Neural cell (in vitro differentiated cells): Measurements from ENCODE around the gene CPNE2. TPM values are rescaled to one million over a fixed set of nuclear protein-coding genes. Genes with fewer than 3 reads are reported as not detected.
"Not testable (repeated sequence)": the region's sequence is repeated elsewhere in the genome, so short reads cannot be mapped to it uniquely, and the experiment has no call there.

Experiments used
- H2AFZ ChIP-seq: fragments of 200-600, 300-800 bp; sonication (generic), shearing (Covaris generic); 2 replicates; pipeline ENCODE4 v1.6.0; 2014; ENCODE audit warnings: low read depth, mild to moderate bottlenecking, antibody characterized with exemption, low read length, moderate library complexity
- H3F3A ChIP-seq: fragments of 200-600 bp; shearing (Covaris generic); 2 replicates; pipeline ENCODE4 v1.6.1; 2016; ENCODE audit warnings: mild to moderate bottlenecking, moderate library complexity, mixed read lengths, antibody characterized with exemption, low read length; ENCODE audit not compliant: insufficient read depth, poor library complexity, severe bottlenecking
- H3K27ac ChIP-seq: fragments of 200-600, 300-800 bp; sonication (generic), shearing (Covaris generic); 2 replicates; pipeline ENCODE4 v1.5.1; 2014; ENCODE audit warnings: mild to moderate bottlenecking, low read length, moderate library complexity
- H3K27me3 ChIP-seq: fragments of 300-800, 200-600 bp; sonication (generic), shearing (Covaris generic); 2 replicates; pipeline ENCODE4 v1.6.0; 2014; ENCODE audit warnings: mild to moderate bottlenecking, low read depth, low read length, moderate library complexity; ENCODE audit not compliant: insufficient read depth
- H3K36me3 ChIP-seq: fragments of 300-800, 200-600 bp; sonication (generic), shearing (Covaris generic); 2 replicates; pipeline ENCODE4 v1.5.1; 2014; ENCODE audit warnings: mild to moderate bottlenecking, antibody characterized with exemption, low read length, moderate library complexity; ENCODE audit not compliant: insufficient read depth
- H3K4me2 ChIP-seq: fragments of 300-800, 200-600 bp; sonication (generic), shearing (Covaris generic); 2 replicates; pipeline ENCODE4 v1.6.0; 2014; ENCODE audit warnings: mild to moderate bottlenecking, low read length
- H3K4me3 ChIP-seq: fragments of 300-800, 200-600 bp; sonication (generic), shearing (Covaris generic); 2 replicates; pipeline ENCODE4 v1.5.1; 2014; ENCODE audit warnings: mild to moderate bottlenecking, low read length, moderate library complexity
- H3K79me2 ChIP-seq: fragments of 200-600 bp; shearing (Covaris generic); replicated peaks from 2 replicates; pipeline ENCODE4 v1.6.0; 2014; ENCODE audit warnings: mild to moderate bottlenecking, low read length, moderate library complexity; ENCODE audit not compliant: insufficient read depth
- H3K9ac ChIP-seq: fragments of 300-800, 200-600 bp; sonication (generic), shearing (Covaris generic); 2 replicates; pipeline ENCODE4 v1.6.1; 2016; ENCODE audit warnings: mild to moderate bottlenecking, low read length, mixed read lengths
- H3K9me2 ChIP-seq: fragments of 200-600 bp; shearing (Covaris generic); 2 replicates; pipeline ENCODE4 v1.6.1; 2016; ENCODE audit warnings: mild to moderate bottlenecking, low read length, mixed read lengths; ENCODE audit not compliant: insufficient read depth
- H3K9me3 ChIP-seq: fragments of 200-600, 300-800 bp; sonication (generic), shearing (Covaris generic); 2 replicates; pipeline ENCODE4 v1.6.1; 2016; ENCODE audit warnings: mild to moderate bottlenecking, mixed run types, low read length, moderate library complexity, mixed read lengths
- H4K20me1 ChIP-seq: fragments of 200-600 bp; shearing (Covaris generic); 2 replicates; pipeline ENCODE4 v1.6.1; 2016; ENCODE audit warnings: mild to moderate bottlenecking, mixed run types; ENCODE audit not compliant: insufficient read depth
- EP300 ChIP-seq: fragments of 450-650 bp; conservative IDR thresholded peaks from 2 replicates; pipeline ENCODE4 v1.6.1; 2014; ENCODE audit warnings: antibody characterized with exemption, mild to moderate bottlenecking, moderate library complexity; ENCODE audit not compliant: poor library complexity, severe bottlenecking
- EZH2 ChIP-seq: fragments of 200-600, 300-800 bp; shearing (Covaris generic), sonication (generic); IDR thresholded peaks from 2 replicates; pipeline ENCODE4 v1.6.1; 2014; ENCODE audit warnings: antibody characterized with exemption, low read length, borderline replicate concordance, mild to moderate bottlenecking; ENCODE audit not compliant: insufficient read depth, poor library complexity, severe bottlenecking
- MXI1 ChIP-seq: fragments of 450-650 bp; conservative IDR thresholded peaks from 2 replicates; pipeline ENCODE4 v1.6.1; 2014; ENCODE audit warnings: antibody characterized with exemption, mild to moderate bottlenecking; ENCODE audit not compliant: poor library complexity, severe bottlenecking
- POLR2AphosphoS5 ChIP-seq: IDR thresholded peaks from 2 replicates; pipeline ENCODE4 v1.6.1; 2012
- RAD21 ChIP-seq: fragments of 450-650 bp; conservative IDR thresholded peaks from 2 replicates; pipeline ENCODE4 v1.6.1; 2014; ENCODE audit warnings: antibody characterized with exemption, mild to moderate bottlenecking, moderate library complexity
- SMC3 ChIP-seq: fragments of 450-650 bp; conservative IDR thresholded peaks from 2 replicates; pipeline ENCODE4 v1.6.1; 2014; ENCODE audit warnings: antibody characterized with exemption, mild to moderate bottlenecking, moderate library complexity; ENCODE audit not compliant: poor library complexity
- TAF1 ChIP-seq: IDR thresholded peaks from 2 replicates; pipeline ENCODE4 v1.6.1; 2012; ENCODE audit warnings: low read depth
- polyA plus RNA-seq: library from polyadenylated mRNA; depleted of rRNA; stranded (reverse); fragments of >200 nt; gene quantifications from 2 replicates; pipeline ENCODE4 v1.2.3, GENCODE V29; 2014
- TF ChIP-seq, protein P1 (sequence below): fragments of 450-650 bp; IDR thresholded peaks from 2 replicates; pipeline ENCODE4 v1.5.1; 2014; ENCODE audit warnings: antibody characterized with exemption, mild to moderate bottlenecking, moderate library complexity; ENCODE audit not compliant: poor library complexity, severe bottlenecking
- TF ChIP-seq, protein P2 (sequence below): IDR thresholded peaks from 2 replicates; pipeline ENCODE4 v1.6.1; 2012; ENCODE audit warnings: borderline replicate concordance

The CPNE2 gene
- polyA plus RNA-seq, 1 donor from 2014 or later = 18.6 TPM

DNA sequence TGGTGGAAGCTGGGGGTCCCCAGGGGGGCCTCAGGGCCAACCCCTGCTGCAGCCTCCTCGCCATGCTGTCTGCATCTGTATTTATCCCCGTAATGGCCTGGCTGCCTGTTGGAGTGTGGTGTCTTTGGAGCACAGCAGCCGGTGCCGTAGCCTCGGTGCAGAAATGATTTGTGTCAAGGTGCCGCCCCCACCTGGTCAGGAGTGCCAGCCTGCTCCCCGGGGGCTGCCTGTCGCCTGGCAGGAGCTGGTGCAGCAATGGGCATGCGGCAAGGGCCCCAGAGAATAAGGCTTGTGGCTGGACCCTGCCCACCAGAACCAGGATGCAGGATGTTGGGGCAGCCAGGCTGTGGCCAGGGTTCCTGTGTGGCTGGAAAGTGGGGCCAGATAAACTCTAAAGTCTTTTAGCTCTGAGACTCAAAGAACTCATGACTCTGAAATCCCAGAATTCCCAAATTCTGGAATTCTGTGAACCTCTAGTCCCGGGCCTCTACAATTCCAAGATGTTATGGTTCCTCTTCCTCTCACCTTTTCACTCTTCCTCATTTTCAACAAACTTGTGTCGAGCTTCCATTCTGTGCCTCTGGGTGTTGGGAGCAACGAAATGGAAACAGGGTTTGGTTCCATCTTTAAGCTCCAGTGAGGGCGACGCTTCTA lies 5.9 kb downstream of the CPNE2 start:
- Histone ChIP-seq H3K9ac (no peak overlapping the region), H3K9me3 (no peaks in the 10 kb centered on the region), H2AFZ (no peak overlapping the region), H3K9me2 (no peaks in the 10 kb centered on the region), H3K4me3 (no peak overlapping the region), H4K20me1 (no peaks in the 10 kb centered on the region), H3K36me3 (no peaks in the 10 kb centered on the region), H3K4me2 (no peak overlapping the region), H3F3A (no peaks in the 10 kb centered on the region), H3K27ac (no peak overlapping the region), H3K79me2 (no peaks in the 10 kb centered on the region), H3K27me3 (peaks cover 4% of the 10 kb centered on the region)
- no peak for TF ChIP-seq POLR2AphosphoS5
- TF ChIP-seq, protein P1, sequence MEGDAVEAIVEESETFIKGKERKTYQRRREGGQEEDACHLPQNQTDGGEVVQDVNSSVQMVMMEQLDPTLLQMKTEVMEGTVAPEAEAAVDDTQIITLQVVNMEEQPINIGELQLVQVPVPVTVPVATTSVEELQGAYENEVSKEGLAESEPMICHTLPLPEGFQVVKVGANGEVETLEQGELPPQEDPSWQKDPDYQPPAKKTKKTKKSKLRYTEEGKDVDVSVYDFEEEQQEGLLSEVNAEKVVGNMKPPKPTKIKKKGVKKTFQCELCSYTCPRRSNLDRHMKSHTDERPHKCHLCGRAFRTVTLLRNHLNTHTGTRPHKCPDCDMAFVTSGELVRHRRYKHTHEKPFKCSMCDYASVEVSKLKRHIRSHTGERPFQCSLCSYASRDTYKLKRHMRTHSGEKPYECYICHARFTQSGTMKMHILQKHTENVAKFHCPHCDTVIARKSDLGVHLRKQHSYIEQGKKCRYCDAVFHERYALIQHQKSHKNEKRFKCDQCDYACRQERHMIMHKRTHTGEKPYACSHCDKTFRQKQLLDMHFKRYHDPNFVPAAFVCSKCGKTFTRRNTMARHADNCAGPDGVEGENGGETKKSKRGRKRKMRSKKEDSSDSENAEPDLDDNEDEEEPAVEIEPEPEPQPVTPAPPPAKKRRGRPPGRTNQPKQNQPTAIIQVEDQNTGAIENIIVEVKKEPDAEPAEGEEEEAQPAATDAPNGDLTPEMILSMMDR = no peak

DNA sequence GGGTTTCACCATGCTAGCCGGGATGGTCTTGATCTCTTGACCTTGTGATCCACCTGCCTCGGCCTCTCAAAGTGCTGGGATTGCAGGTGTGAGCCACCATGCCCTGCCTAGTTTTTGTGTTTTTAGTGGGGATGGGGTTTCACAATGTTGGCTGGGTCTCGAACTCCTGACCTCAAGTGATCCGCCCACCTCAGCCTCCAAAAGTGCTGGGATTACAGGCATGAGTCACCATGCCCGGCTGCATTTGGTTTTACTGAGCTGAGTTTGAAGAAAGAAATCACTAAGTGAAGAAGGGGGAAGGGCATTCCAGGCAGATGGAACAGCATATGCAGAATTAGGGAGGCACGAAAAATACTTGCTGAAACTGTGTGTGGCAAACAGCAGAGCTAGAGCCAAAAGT lies 7.6 kb downstream of the CPNE2 start:
- not testable (repeated sequence) for H3F3A ChIP-seq, H3K4me3 ChIP-seq, H3K9ac ChIP-seq, H3K9me2 ChIP-seq, H2AFZ ChIP-seq, H3K9me3 ChIP-seq, H3K27me3 ChIP-seq, H3K4me2 ChIP-seq, H4K20me1 ChIP-seq, H3K27ac ChIP-seq, H3K36me3 ChIP-seq, H3K79me2 ChIP-seq

DNA sequence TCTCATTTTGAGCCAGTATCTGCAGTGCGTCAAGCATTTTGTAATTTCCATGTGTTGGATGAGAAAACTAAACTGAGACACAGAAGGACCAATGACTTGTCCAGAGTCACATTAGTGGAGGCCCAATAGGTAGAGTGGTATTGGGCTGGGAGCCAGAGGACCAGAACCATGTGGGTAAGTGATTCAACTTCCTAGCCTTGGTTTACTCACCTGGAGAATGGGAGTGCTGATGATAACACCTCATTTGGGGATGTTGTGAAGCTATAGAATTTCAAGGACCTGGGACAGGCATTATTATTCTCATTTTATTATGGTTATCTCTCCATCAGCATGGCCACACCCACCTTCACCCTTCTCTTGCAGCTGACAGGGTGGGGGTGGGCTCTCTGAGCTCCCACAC lies 8.1 kb downstream of the CPNE2 start:
- no peak for TF ChIP-seq EP300
- TF ChIP-seq, protein P2, sequence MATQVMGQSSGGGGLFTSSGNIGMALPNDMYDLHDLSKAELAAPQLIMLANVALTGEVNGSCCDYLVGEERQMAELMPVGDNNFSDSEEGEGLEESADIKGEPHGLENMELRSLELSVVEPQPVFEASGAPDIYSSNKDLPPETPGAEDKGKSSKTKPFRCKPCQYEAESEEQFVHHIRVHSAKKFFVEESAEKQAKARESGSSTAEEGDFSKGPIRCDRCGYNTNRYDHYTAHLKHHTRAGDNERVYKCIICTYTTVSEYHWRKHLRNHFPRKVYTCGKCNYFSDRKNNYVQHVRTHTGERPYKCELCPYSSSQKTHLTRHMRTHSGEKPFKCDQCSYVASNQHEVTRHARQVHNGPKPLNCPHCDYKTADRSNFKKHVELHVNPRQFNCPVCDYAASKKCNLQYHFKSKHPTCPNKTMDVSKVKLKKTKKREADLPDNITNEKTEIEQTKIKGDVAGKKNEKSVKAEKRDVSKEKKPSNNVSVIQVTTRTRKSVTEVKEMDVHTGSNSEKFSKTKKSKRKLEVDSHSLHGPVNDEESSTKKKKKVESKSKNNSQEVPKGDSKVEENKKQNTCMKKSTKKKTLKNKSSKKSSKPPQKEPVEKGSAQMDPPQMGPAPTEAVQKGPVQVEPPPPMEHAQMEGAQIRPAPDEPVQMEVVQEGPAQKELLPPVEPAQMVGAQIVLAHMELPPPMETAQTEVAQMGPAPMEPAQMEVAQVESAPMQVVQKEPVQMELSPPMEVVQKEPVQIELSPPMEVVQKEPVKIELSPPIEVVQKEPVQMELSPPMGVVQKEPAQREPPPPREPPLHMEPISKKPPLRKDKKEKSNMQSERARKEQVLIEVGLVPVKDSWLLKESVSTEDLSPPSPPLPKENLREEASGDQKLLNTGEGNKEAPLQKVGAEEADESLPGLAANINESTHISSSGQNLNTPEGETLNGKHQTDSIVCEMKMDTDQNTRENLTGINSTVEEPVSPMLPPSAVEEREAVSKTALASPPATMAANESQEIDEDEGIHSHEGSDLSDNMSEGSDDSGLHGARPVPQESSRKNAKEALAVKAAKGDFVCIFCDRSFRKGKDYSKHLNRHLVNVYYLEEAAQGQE = no peak
- no peak for TF ChIP-seq SMC3
- no peak for TF ChIP-seq EZH2
- no peak for TF ChIP-seq MXI1
- TF ChIP-seq, protein P1 = no peak
- TF ChIP-seq POLR2AphosphoS5 = no peak
- no peak for TF ChIP-seq TAF1
- no peak for TF ChIP-seq RAD21

More for the DNA sequence above, 8.1 kb downstream of the CPNE2 start:
- Histone ChIP-seq H2AFZ (no peak overlapping the region), H3K4me2 (no peak overlapping the region), H3K79me2 (no peaks in the 10 kb centered on the region), H3K27me3 (no peaks in the 10 kb centered on the region), H3K4me3 (no peak overlapping the region), H3F3A (no peaks in the 10 kb centered on the region), H3K36me3 (no peaks in the 10 kb centered on the region), H3K9me2 (no peaks in the 10 kb centered on the region), H3K27ac (no peak overlapping the region), H4K20me1 (no peaks in the 10 kb centered on the region), H3K9ac (no peak overlapping the region), H3K9me3 (no peaks in the 10 kb centered on the region)
